Measurements from ENCODE around the gene ST3GAL4. TPM values are rescaled to one million over a fixed set of nuclear protein-coding genes. Genes with fewer than 3 reads are reported as not detected.

Gene ST3GAL4
- total RNA-seq, 3 donors from 2014 or later, result 17.6 to 36.2 (median 32.8) TPM

DNA sequence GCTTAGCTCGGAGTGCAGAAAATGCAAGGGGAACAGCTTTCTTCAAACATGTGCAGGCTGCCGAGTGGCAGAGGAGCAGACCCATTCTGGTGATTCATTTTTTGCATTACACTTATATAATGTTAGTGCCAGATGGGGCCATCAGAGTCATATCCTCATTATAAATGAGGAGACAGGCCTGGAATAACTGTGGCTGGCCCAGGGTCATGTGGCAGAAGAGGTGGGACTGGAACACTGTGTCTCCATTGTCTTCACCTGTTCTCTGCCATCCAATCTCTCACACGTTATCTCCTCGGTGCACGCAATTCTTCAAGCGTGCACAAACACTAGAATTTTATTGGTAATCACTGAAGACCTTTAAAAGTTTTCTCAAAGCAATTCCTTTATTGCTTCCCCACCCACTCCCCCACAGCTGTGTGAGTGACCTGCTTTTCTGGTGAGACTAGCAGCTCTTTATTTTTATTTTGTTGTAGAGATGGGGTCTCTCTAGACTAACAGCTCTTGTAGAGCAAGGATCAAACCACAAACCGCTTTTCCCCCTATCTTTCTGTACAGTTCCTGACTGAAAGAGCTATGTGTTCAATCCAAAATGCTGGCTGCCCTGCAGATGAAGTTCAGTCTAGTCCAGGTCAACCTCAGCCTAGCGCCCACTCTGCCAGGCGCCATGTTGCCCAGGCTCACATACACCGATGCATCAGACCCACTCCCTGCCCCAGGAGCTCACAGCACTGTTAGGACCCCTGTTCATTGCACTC, 75.3 kb downstream of the ST3GAL4 start:
- Histone ChIP-seq H3K27me3 (no peaks in the 10 kb centered on the region), H3K36me3 (no peaks in the 10 kb centered on the region)

GRCh38 chr11:126431401-126432064, 76.0 kb downstream of the ST3GAL4 start:
- no peak for DNase-seq (ENCODE audit: low spot score in 2 of 2)
- Histone ChIP-seq H3K27ac (peak overlapping the region in 1 of 2 donors; percentile 72), H3K9me3 (no peaks in the 10 kb centered on the region), H3K4me1 (no peaks in the 10 kb centered on the region), H3K27me3 (no peaks in the 10 kb centered on the region), H3K36me3 (no peaks in the 10 kb centered on the region), H3K4me3 (no peak overlapping the region)
- TF ChIP-seq, protein P1, sequence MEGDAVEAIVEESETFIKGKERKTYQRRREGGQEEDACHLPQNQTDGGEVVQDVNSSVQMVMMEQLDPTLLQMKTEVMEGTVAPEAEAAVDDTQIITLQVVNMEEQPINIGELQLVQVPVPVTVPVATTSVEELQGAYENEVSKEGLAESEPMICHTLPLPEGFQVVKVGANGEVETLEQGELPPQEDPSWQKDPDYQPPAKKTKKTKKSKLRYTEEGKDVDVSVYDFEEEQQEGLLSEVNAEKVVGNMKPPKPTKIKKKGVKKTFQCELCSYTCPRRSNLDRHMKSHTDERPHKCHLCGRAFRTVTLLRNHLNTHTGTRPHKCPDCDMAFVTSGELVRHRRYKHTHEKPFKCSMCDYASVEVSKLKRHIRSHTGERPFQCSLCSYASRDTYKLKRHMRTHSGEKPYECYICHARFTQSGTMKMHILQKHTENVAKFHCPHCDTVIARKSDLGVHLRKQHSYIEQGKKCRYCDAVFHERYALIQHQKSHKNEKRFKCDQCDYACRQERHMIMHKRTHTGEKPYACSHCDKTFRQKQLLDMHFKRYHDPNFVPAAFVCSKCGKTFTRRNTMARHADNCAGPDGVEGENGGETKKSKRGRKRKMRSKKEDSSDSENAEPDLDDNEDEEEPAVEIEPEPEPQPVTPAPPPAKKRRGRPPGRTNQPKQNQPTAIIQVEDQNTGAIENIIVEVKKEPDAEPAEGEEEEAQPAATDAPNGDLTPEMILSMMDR (IDR thresholded peaks at IDR 0.05), result no peak
- TF ChIP-seq POLR2A (IDR thresholded peaks at IDR 0.05), result no peak
- no peak for TF ChIP-seq POLR2AphosphoS5 (IDR thresholded peaks at IDR 0.05)
- intact Hi-C loops (cut with DNase I; ENCODE audit: low total_unique reads), result no loop called here

More for the DNA sequence above, 75.3 kb downstream of the ST3GAL4 start:
- peak overlapping the region in 1 of 2 donors; percentile 72 for H3K27ac ChIP-seq
- TF ChIP-seq POLR2AphosphoS5 (IDR thresholded peaks at IDR 0.05) (no peak), POLR2A (IDR thresholded peaks at IDR 0.05) (no peak)
- TF ChIP-seq, protein P1 (IDR thresholded peaks at IDR 0.05), result no peak
- no peak for DNase-seq (ENCODE audit: low spot score in 2 of 2)
- no peaks in the 10 kb centered on the region for H3K9me3 ChIP-seq
- intact Hi-C loops (cut with DNase I; ENCODE audit: low total_unique reads), result no loop called here
- no peaks in the 10 kb centered on the region for H3K4me1 ChIP-seq
- no peak overlapping the region for H3K4me3 ChIP-seq

GRCh38 chr11:126432065-126432461, 76.6 kb downstream of the ST3GAL4 start:
- H3K27me3 ChIP-seq, result no peaks in the 10 kb centered on the region
- no peaks in the 10 kb centered on the region for H3K4me1 ChIP-seq
- no peak overlapping the region for H3K4me3 ChIP-seq
- DNase-seq (ENCODE audit: low spot score in 2 of 2), result no peak
- peak overlapping the region in 1 of 2 donors; percentile 72 for H3K27ac ChIP-seq
- intact Hi-C loops (cut with DNase I; ENCODE audit: low total_unique reads), result no loop called here
- TF ChIP-seq POLR2A (IDR thresholded peaks at IDR 0.05) (no peak), POLR2AphosphoS5 (IDR thresholded peaks at IDR 0.05) (no peak)
- TF ChIP-seq, protein P1 (IDR thresholded peaks at IDR 0.05), result no peak
- H3K36me3 ChIP-seq, result no peaks in the 10 kb centered on the region
- H3K9me3 ChIP-seq, result no peaks in the 10 kb centered on the region

DNA sequence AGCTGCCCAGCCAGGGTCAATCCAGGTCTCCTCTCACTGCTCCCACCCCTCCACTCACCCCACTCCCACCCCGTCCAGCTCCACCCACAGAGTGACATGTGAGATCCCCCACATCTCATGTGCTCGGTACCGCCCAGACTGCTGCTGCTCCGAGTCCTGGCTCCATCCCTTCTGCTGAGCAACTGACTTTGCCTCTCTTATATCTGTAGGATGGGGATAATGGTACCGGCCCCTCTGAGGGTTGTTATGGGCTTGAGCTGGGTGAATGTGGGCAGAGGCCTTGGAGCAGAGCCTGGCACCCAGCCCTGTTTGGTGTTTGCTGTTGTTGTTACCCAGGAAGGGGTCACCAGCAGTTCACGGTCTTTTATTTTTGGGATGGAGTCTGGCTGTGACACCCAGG, 77.0 kb downstream of the ST3GAL4 start:
- H3K4me3 ChIP-seq, result no peak overlapping the region
- intact Hi-C loops (cut with DNase I; ENCODE audit: low total_unique reads), result no loop called here
- H3K4me1 ChIP-seq, result no peaks in the 10 kb centered on the region
- no peak for DNase-seq (ENCODE audit: low spot score in 2 of 2)
- TF ChIP-seq, protein P1 (IDR thresholded peaks at IDR 0.05), result no peak
- no peak for TF ChIP-seq POLR2A (IDR thresholded peaks at IDR 0.05)
- no peak for TF ChIP-seq POLR2AphosphoS5 (IDR thresholded peaks at IDR 0.05)
- H3K27ac ChIP-seq, result peak overlapping the region in 1 of 2 donors; percentile 72
- no peaks in the 10 kb centered on the region for H3K9me3 ChIP-seq
- no peaks in the 10 kb centered on the region for H3K36me3 ChIP-seq
- no peaks in the 10 kb centered on the region for H3K27me3 ChIP-seq

GRCh38 chr11:126433244-126433846, 77.9 kb downstream of the ST3GAL4 start:
- H3K36me3 ChIP-seq, result no peaks in the 10 kb centered on the region
- DNase-seq (ENCODE audit: low spot score in 2 of 2), result no peak
- H3K4me1 ChIP-seq, result no peaks in the 10 kb centered on the region
- intact Hi-C loops (cut with DNase I; ENCODE audit: low total_unique reads), result no loop called here
- no peaks in the 10 kb centered on the region for H3K9me3 ChIP-seq
- no peaks in the 10 kb centered on the region for H3K27me3 ChIP-seq
- no peak overlapping the region for H3K4me3 ChIP-seq
- no peak overlapping the region for H3K27ac ChIP-seq
- TF ChIP-seq, protein P1 (IDR thresholded peaks at IDR 0.05), result no peak
- TF ChIP-seq POLR2AphosphoS5 (IDR thresholded peaks at IDR 0.05), result no peak
- no peak for TF ChIP-seq POLR2A (IDR thresholded peaks at IDR 0.05)
